HepG2 (cell line): ENCODE measurements around the gene GPR39. TPM values are rescaled to one million over a fixed set of nuclear protein-coding genes. Genes with fewer than 3 reads are reported as not detected.

Experiments
- CENPBD1 ChIP-seq: sonication (generic); formaldehyde crosslinking; IDR thresholded peaks from 2 replicates; pipeline ENCODE4 v1.8.0; 2022; ENCODE audit warnings: missing genetic modification reagents, low read depth, mild to moderate bottlenecking, borderline replicate concordance
- FOXP4 ChIP-seq: sonication (generic); formaldehyde crosslinking; IDR thresholded peaks from 2 replicates; pipeline ENCODE4 v1.4.0; 2020; ENCODE audit warnings: missing genetic modification reagents
- NR2F2 ChIP-seq: IDR thresholded peaks from 2 replicates; pipeline ENCODE4 v1.6.1; 2012; ENCODE audit warnings: low read depth, inconsistent platforms, borderline replicate concordance
- REPIN1 ChIP-seq: sonication (generic); formaldehyde crosslinking; IDR thresholded peaks from 2 replicates; pipeline ENCODE4 v1.8.0; 2022; ENCODE audit warnings: missing genetic modification reagents, low read depth, mild to moderate bottlenecking, borderline replicate concordance
- STAT6 ChIP-seq: sonication (generic); formaldehyde crosslinking; IDR thresholded peaks from 2 replicates; pipeline ENCODE4 v1.4.0; 2020; ENCODE audit warnings: missing genetic modification reagents, mild to moderate bottlenecking, borderline replicate concordance
- TRIM22 ChIP-seq: fragments of 450-650 bp; IDR thresholded peaks from 2 replicates; pipeline ENCODE4 v1.6.1; 2017
- ZBTB46 ChIP-seq: sonication (generic); formaldehyde crosslinking; IDR thresholded peaks from 2 replicates; pipeline ENCODE4 v1.4.0; 2020; ENCODE audit warnings: mild to moderate bottlenecking, missing genetic modification reagents, borderline replicate concordance
- ZNF280D ChIP-seq: sonication (generic); formaldehyde crosslinking; IDR thresholded peaks from 2 replicates; pipeline ENCODE4 v1.5.1; 2020; ENCODE audit warnings: mild to moderate bottlenecking, missing genetic modification reagents
- ZNF337 ChIP-seq: sonication (generic); formaldehyde crosslinking; IDR thresholded peaks from 2 replicates; pipeline ENCODE4 v1.5.1; 2020; ENCODE audit warnings: missing genetic modification reagents, low read depth, mild to moderate bottlenecking, borderline replicate concordance
- ZNF468 ChIP-seq: sonication (generic); formaldehyde crosslinking; IDR thresholded peaks from 2 replicates; pipeline ENCODE4 v1.8.0; 2022; ENCODE audit warnings: mild to moderate bottlenecking, moderate library complexity, missing genetic modification reagents
- ZNF558 ChIP-seq: sonication (generic); formaldehyde crosslinking; IDR thresholded peaks from 2 replicates; pipeline ENCODE4 v1.9.0; 2022; ENCODE audit warnings: mild to moderate bottlenecking, missing genetic modification reagents, borderline replicate concordance
- ZNF747 ChIP-seq: sonication (generic); formaldehyde crosslinking; IDR thresholded peaks from 2 replicates; pipeline ENCODE4 v1.8.1; 2023; ENCODE audit warnings: missing genetic modification reagents, mild to moderate bottlenecking, borderline replicate concordance
- ZNF770 ChIP-seq: sonication (generic); formaldehyde crosslinking; IDR thresholded peaks from 2 replicates; pipeline ENCODE4 v1.5.0; 2020; ENCODE audit warnings: mild to moderate bottlenecking, missing genetic modification reagents
- polyA plus RNA-seq, 8 experiments: library from polyadenylated mRNA; depleted of rRNA in 3 of 8; stranded (reverse) in 7 of 8; unstranded in 1 of 8; fragments of >200 nt; fragmentation: Illumina TruSeq in 4 of 8; extraction: Trizol in 4 of 8; gene quantifications; 2 replicates each; pipeline versions ENCODE4 v1.2.1 to v1.2.3, GENCODE V29; 2011 to 2016; ENCODE audit warnings: low read depth in 4 of 8, missing spikeins in 1 of 8, mixed read lengths in 1 of 8; ENCODE audit not compliant: insufficient read depth in 1 of 8
- total RNA-seq, 5 experiments: library from RNA; depleted of rRNA; stranded (reverse); fragments of >200 nt; fragmentation: Illumina TruSeq; extraction: Trizol; gene quantifications; 2 replicates each; pipeline ENCODE4 v1.2.3, GENCODE V29; 2016; ENCODE audit warnings: low read depth in 1 of 5

GPR39 gene
- total and polyA plus RNA-seq, 2 of the 13 experiments (the other 11 are each of a cell fraction or from before 2014, with no cell fraction given) = 0.16 to 0.62 TPM

- TF ChIP-seq TRIM22 (no peak), STAT6 (CRISPR knock-in tag) (no peak), FOXP4 (CRISPR knock-in tag) (0 out of 2 replicates have a peak, but pooled peaks have one; percentile 0), ZNF770 (CRISPR knock-in tag) (no peak), REPIN1 (CRISPR knock-in tag) (peak; percentile 39; the same call in 1 of the 2 replicates), ZNF280D (CRISPR knock-in tag) (peak; percentile 71; the same call in 1 of the 2 replicates), CENPBD1 (CRISPR knock-in tag) (no peak), ZNF558 (CRISPR knock-in tag) (peak; percentile 21; the same call in 1 of the 2 replicates), ZNF747 (CRISPR knock-in tag) (no peak), NR2F2 (peak; percentile 29; the same call in 1 of the 2 replicates), ZBTB46 (no peak), ZNF468 (no peak), ZNF337 (no peak)
Measured at GRCh38 chr2:132632000-132632649, 215.5 kb downstream of the GPR39 start (continued).
